ENCODE measurements around the gene KRT7. TPM values are rescaled to one million over a fixed set of nuclear protein-coding genes. Genes with fewer than 3 reads are reported as not detected.

KRT7 gene
- polyA plus RNA-seq, 1 of the 3 experiments (the other 2 are of a cell fraction), result 5.4 TPM

DNA sequence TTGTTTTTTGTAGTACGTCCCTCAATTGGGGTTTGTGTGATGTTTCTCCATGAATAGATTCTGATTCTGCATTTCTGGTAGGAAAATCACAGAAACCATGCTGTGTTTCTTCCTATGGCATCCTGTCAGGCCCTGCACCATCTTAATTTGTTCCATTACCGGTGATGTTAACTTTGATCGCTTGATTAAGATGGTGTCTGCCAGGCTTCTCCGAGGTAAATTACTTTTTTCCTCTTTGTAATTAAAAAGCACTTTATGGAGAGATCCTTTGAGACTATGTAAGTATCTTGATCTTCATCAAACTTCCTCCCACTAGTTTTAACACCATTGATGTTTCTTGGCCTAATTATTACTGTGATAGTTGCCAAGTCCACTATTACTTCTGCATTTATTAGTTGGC, 15.0 kb upstream of the KRT7 start:
- Histone ChIP-seq H3K9ac (no peak overlapping the region), H3K4me3 (ENCODE audit: low read depth in 2 of 2, low read length in 1 of 2) (no peak overlapping the region), H3K4me2 (no peak overlapping the region), H4K20me1 (ENCODE audit: insufficient read depth) (no peaks in the 10 kb centered on the region), H3K4me1 (ENCODE audit: control insufficient read depth in 1 of 2, insufficient read depth in 2 of 2, low read depth in 1 of 2, low read length in 1 of 2) (peaks cover 15 to 43% of the 10 kb centered on the region in 2 experiments; a peak in 3 of 4 replicates), H2AFZ (ENCODE audit: low read depth) (no peak overlapping the region), H3K79me2 (ENCODE audit: insufficient read depth) (no peaks in the 10 kb centered on the region), H3F3A (replicated peaks; ENCODE audit: insufficient read depth) (peaks cover 11% of the 10 kb centered on the region), H3K27ac (ENCODE audit: low read depth in 2 of 2, low read length in 1 of 2) (no peak overlapping the region), H3K9me2 (no peaks in the 10 kb centered on the region), H3K27me3 (ENCODE audit: insufficient read depth) (no peaks in the 10 kb centered on the region), H3K9me3 (no peaks in the 10 kb centered on the region), H3K36me3 (replicated peaks in 1 of 2; ENCODE audit: control insufficient read depth in 1 of 2, insufficient read depth in 2 of 2, low read length in 1 of 2) (no peaks in the 10 kb centered on the region)
- ChIA-PET CTCF (interaction anchor here (1.5 to 2.0 kb wide), 2 partner anchors 12 to 26 kb away, joined by 3 to 4 read pairs; partner anchors contain the start of gene KRT80), POLR2A (no interaction called here)
- WGBS (ENCODE audit: low lambda C conversion rate), result 85% methylated on average over 4 of the region's 4 CpGs
- TF ChIP-seq GATA2 (CRISPR knock-in tag; IDR thresholded peaks at IDR 0.05), result peak; percentile 42; the same call in 1 of the 2 replicates
- no peak for TF ChIP-seq JUND (IDR thresholded peaks at IDR 0.05)
- no peak for TF ChIP-seq EP300 (IDR thresholded peaks at IDR 0.05; ENCODE audit: borderline replicate concordance in 1 of 2, low read depth in 1 of 2, low read length in 1 of 2)
- TF ChIP-seq, protein P1, sequence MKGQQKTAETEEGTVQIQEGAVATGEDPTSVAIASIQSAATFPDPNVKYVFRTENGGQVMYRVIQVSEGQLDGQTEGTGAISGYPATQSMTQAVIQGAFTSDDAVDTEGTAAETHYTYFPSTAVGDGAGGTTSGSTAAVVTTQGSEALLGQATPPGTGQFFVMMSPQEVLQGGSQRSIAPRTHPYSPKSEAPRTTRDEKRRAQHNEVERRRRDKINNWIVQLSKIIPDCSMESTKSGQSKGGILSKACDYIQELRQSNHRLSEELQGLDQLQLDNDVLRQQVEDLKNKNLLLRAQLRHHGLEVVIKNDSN (IDR thresholded peaks at IDR 0.05; ENCODE audit: borderline replicate concordance, low read depth), result no peak
- TF ChIP-seq, protein P2, sequence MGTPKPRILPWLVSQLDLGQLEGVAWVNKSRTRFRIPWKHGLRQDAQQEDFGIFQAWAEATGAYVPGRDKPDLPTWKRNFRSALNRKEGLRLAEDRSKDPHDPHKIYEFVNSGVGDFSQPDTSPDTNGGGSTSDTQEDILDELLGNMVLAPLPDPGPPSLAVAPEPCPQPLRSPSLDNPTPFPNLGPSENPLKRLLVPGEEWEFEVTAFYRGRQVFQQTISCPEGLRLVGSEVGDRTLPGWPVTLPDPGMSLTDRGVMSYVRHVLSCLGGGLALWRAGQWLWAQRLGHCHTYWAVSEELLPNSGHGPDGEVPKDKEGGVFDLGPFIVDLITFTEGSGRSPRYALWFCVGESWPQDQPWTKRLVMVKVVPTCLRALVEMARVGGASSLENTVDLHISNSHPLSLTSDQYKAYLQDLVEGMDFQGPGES (IDR thresholded peaks at IDR 0.05; ENCODE audit: low read depth, low read length), result no peak
- TF ChIP-seq NRF1 (IDR thresholded peaks at IDR 0.05; ENCODE audit: low read depth, low read length), result no peak
- no peak for DNase-seq

DNA sequence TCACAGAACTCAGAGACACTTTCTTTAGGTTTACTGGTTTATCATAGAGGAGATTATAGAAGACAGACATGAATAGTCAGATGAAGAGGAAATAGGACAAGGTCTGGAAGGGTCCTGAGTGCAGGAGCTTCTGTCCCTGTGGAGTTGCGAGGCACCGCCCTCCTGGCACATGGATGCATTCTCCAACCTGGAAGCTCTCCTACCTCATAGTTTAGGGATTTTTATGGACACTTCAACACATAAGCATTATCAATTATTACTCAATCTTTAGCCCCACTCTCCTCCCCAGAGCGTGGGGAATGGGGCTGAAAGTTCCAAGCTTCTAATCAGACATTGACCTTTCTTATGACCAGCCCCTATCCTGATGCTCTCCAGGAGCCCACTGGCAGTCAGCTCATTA, 12.6 kb upstream of the KRT7 start:
- POLR2A ChIA-PET, result no interaction called here
- no peak overlapping the region for H3K9ac ChIP-seq
- H3K36me3 ChIP-seq (replicated peaks in 1 of 2; ENCODE audit: control insufficient read depth in 1 of 2, insufficient read depth in 2 of 2, low read length in 1 of 2), result no peaks in the 10 kb centered on the region
- no peak overlapping the region for H3K27ac ChIP-seq (ENCODE audit: low read depth in 2 of 2, low read length in 1 of 2)
- H4K20me1 ChIP-seq (ENCODE audit: insufficient read depth), result no peaks in the 10 kb centered on the region
- no peak overlapping the region for H3K4me2 ChIP-seq
- H3K27me3 ChIP-seq (ENCODE audit: insufficient read depth), result no peaks in the 10 kb centered on the region
- H3K4me3 ChIP-seq (ENCODE audit: low read depth in 2 of 2, low read length in 1 of 2), result no peak overlapping the region
- H3K79me2 ChIP-seq (ENCODE audit: insufficient read depth), result no peaks in the 10 kb centered on the region
- H3F3A ChIP-seq (replicated peaks; ENCODE audit: insufficient read depth), result peaks cover 18% of the 10 kb centered on the region
- 100% methylated on average over 3 of the region's 3 CpGs for WGBS (ENCODE audit: low lambda C conversion rate)
- no peak overlapping the region for H2AFZ ChIP-seq (ENCODE audit: low read depth)
- H3K4me1 ChIP-seq (ENCODE audit: control insufficient read depth in 1 of 2, insufficient read depth in 2 of 2, low read depth in 1 of 2, low read length in 1 of 2), result peaks cover 11 to 24% of the 10 kb centered on the region in 2 experiments; a peak in 3 of 4 replicates
- DNase-seq, result no peak
- no peaks in the 10 kb centered on the region for H3K9me2 ChIP-seq
- CTCF ChIA-PET, result interaction anchor here (0.6 to 2.9 kb wide), 10 partner anchors 9 to 968 kb away, joined by 3 to 22 read pairs (median 3); no protein-coding TSS in a partner anchor
- H3K9me3 ChIP-seq, result peaks cover 4% of the 10 kb centered on the region; the same call in 1 of the 2 replicates
- TF ChIP-seq EZH2phosphoT487 (IDR thresholded peaks at IDR 0.05; ENCODE audit: borderline replicate concordance, low read depth) (no peak), SIN3A (IDR thresholded peaks at IDR 0.05; ENCODE audit: borderline replicate concordance, low read depth, low read length) (no peak), RAD21 (IDR thresholded peaks at IDR 0.05; ENCODE audit: low read length) (no peak), TEAD4 (IDR thresholded peaks at IDR 0.05; ENCODE audit: borderline replicate concordance, insufficient read depth) (no peak), YY1 (IDR thresholded peaks at IDR 0.05; ENCODE audit: low read depth) (no peak), MEF2A (IDR thresholded peaks at IDR 0.05; ENCODE audit: borderline replicate concordance, low read depth) (no peak), NRF1 (IDR thresholded peaks at IDR 0.05; ENCODE audit: low read depth, low read length) (no peak), EP300 (IDR thresholded peaks at IDR 0.05; ENCODE audit: borderline replicate concordance in 1 of 2, low read depth in 1 of 2, low read length in 1 of 2) (no peak), NFIC (IDR thresholded peaks at IDR 0.05; ENCODE audit: borderline replicate concordance) (no peak), RXRA (IDR thresholded peaks at IDR 0.05; ENCODE audit: borderline replicate concordance, low read depth) (no peak), RCOR1 (IDR thresholded peaks at IDR 0.05; ENCODE audit: low read length) (no peak), GATA2 (CRISPR knock-in tag; IDR thresholded peaks at IDR 0.05) (no peak), CHD2 (IDR thresholded peaks at IDR 0.05; ENCODE audit: low read length, partially characterized antibody) (no peak), RFX5 (IDR thresholded peaks at IDR 0.05; ENCODE audit: low read length) (no peak)
- TF ChIP-seq, protein P3, sequence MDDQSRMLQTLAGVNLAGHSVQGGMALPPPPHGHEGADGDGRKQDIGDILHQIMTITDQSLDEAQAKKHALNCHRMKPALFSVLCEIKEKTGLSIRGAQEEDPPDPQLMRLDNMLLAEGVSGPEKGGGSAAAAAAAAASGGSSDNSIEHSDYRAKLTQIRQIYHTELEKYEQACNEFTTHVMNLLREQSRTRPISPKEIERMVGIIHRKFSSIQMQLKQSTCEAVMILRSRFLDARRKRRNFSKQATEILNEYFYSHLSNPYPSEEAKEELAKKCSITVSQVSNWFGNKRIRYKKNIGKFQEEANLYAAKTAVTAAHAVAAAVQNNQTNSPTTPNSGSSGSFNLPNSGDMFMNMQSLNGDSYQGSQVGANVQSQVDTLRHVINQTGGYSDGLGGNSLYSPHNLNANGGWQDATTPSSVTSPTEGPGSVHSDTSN (IDR thresholded peaks at IDR 0.05), result no peak
- TF ChIP-seq, protein P4, sequence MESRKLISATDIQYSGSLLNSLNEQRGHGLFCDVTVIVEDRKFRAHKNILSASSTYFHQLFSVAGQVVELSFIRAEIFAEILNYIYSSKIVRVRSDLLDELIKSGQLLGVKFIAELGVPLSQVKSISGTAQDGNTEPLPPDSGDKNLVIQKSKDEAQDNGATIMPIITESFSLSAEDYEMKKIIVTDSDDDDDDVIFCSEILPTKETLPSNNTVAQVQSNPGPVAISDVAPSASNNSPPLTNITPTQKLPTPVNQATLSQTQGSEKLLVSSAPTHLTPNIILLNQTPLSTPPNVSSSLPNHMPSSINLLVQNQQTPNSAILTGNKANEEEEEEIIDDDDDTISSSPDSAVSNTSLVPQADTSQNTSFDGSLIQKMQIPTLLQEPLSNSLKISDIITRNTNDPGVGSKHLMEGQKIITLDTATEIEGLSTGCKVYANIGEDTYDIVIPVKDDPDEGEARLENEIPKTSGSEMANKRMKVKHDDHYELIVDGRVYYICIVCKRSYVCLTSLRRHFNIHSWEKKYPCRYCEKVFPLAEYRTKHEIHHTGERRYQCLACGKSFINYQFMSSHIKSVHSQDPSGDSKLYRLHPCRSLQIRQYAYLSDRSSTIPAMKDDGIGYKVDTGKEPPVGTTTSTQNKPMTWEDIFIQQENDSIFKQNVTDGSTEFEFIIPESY (IDR thresholded peaks at IDR 0.05; ENCODE audit: borderline replicate concordance, low read depth), result no peak
- TF ChIP-seq, protein P2 (IDR thresholded peaks at IDR 0.05; ENCODE audit: low read depth, low read length), result no peak

Measured in SK-N-SH (cell line).